ENCODE measurements around the gene ACTRT1. TPM values are rescaled to one million over a fixed set of nuclear protein-coding genes. Genes with fewer than 3 reads are reported as not detected.

The ACTRT1 gene
- total and polyA plus RNA-seq, 3 donors from 2014 or later = 0.74 to 2.1 (median 2.1) TPM

DNA sequence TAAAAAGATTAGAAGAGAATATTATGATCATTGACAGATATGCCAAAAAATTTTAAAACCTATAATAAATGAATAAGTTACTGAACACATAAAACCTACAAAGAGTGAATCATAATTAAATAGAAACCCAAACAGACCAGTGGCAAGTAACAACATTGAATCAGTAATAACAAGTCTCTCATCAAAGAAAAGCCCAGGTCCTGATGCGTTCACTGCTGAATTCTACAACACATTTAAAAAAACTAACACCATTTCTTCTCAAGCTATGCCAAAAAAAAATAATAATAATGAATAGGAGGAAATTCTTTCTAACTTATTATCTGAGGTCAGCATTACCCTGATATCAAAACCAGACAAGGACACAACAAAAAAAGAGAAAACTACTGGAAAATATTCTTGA lies 30.6 kb downstream of the ACTRT1 start:
- TF ChIP-seq POLR2A (IDR thresholded peaks at IDR 0.05) (no peak), CTCF (IDR thresholded peaks at IDR 0.05) (no peak)
- Histone ChIP-seq H3K36me3 (ENCODE audit: low read depth, missing control alignments) (no peaks in the 10 kb centered on the region), H3K4me3 (no peak overlapping the region), H3K27ac (no peak overlapping the region), H3K4me1 (no peaks in the 10 kb centered on the region), H3K27me3 (no peaks in the 10 kb centered on the region), H3K9me3 (no peaks in the 10 kb centered on the region)
- 60 to 61% methylated on average over 1 of the region's 1 CpG for WGBS, 2 donors
- no peak for DNase-seq
- intact Hi-C loops (cut with DNase I; ENCODE audit: low total_unique reads) = no loop called here

DNA sequence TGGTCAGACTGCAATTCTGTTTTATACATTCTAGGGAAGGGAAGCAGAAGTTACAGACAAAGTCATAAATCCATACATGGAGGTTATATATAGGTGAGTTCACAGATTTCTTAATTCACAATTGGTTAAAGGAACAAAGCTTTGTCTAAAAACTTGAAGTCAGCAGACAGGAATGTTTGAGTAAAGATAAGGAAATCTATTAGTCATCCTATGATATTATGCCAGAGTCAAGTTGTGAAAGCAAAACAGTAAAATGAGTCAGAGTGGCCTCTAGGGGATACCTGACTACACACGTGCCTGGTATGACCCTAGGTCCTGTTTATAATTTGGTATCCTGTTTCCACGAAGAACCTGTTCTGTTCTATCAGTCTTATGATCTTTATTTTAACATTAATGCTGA lies 31.5 kb downstream of the ACTRT1 start:
- Histone ChIP-seq H3K27ac (no peak overlapping the region), H3K27me3 (no peaks in the 10 kb centered on the region), H3K4me3 (no peak overlapping the region), H3K9me3 (no peaks in the 10 kb centered on the region), H3K4me1 (no peaks in the 10 kb centered on the region), H3K36me3 (ENCODE audit: low read depth, missing control alignments) (no peaks in the 10 kb centered on the region)
- WGBS, 2 donors = 25 to 29% methylated on average over 2 of the region's 2 CpGs
- TF ChIP-seq POLR2A (IDR thresholded peaks at IDR 0.05) = no peak
- TF ChIP-seq CTCF (IDR thresholded peaks at IDR 0.05) = no peak
- intact Hi-C loops (cut with DNase I; ENCODE audit: low total_unique reads) = no loop called here
- DNase-seq = no peak

DNA sequence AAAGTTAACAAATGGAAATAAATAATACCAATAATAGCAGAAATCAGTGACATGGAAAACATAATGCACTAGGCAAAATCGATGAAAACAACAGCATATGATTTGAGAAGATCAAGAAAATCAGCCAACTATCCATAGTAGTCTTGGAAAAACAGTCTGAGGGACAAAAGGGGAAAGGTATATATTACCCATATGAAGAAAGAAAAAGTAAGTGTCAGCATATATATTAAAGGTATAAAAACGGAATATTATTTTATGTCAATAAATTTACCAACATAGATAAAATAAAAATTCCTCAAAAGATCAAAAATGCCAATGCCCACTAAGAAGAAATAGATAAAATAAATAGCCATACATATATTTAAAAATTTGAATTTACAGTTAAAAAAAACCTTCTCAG lies 33.0 kb downstream of the ACTRT1 start:
- no peak for DNase-seq
- WGBS, 2 donors = 71 to 72% methylated on average over 2 of the region's 2 CpGs
- intact Hi-C loops (cut with DNase I; ENCODE audit: low total_unique reads) = no loop called here
- H3K36me3 ChIP-seq (ENCODE audit: low read depth, missing control alignments) = no peaks in the 10 kb centered on the region
- no peak overlapping the region for H3K27ac ChIP-seq
- H3K4me1 ChIP-seq = no peaks in the 10 kb centered on the region
- no peak overlapping the region for H3K4me3 ChIP-seq
- H3K9me3 ChIP-seq = no peaks in the 10 kb centered on the region
- no peaks in the 10 kb centered on the region for H3K27me3 ChIP-seq
- TF ChIP-seq CTCF (IDR thresholded peaks at IDR 0.05) (no peak), POLR2A (IDR thresholded peaks at IDR 0.05) (no peak)

DNA sequence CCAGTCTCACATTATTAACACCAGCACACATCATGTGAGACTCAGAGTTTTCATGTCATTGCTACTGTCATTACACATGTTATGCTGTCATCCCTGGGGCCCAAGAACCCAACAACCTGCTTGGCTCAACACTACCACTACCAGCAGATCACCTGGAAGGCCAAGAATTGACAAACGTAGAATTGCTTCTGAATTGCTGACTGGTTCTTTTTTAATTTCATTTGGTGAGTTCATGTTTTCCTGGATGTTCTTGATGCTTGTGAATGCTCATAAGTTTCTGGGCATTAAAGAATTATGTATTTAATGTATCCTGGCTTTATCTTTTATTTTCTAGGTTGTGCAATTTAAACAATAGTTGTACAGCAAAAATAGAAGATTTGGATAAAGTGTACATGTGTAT lies 40.2 kb downstream of the ACTRT1 start:
- no peak overlapping the region for H3K4me3 ChIP-seq
- H3K27ac ChIP-seq = no peak overlapping the region
- H3K27me3 ChIP-seq = no peaks in the 10 kb centered on the region
- WGBS, 2 donors = 90 to 95% methylated on average over 1 of the region's 1 CpG
- no peaks in the 10 kb centered on the region for H3K4me1 ChIP-seq
- intact Hi-C loops (cut with DNase I; ENCODE audit: low total_unique reads) = no loop called here
- no peaks in the 10 kb centered on the region for H3K9me3 ChIP-seq
- no peak for DNase-seq
- no peaks in the 10 kb centered on the region for H3K36me3 ChIP-seq (ENCODE audit: low read depth, missing control alignments)
- no peak for TF ChIP-seq POLR2A (IDR thresholded peaks at IDR 0.05)
- no peak for TF ChIP-seq CTCF (IDR thresholded peaks at IDR 0.05)

DNA sequence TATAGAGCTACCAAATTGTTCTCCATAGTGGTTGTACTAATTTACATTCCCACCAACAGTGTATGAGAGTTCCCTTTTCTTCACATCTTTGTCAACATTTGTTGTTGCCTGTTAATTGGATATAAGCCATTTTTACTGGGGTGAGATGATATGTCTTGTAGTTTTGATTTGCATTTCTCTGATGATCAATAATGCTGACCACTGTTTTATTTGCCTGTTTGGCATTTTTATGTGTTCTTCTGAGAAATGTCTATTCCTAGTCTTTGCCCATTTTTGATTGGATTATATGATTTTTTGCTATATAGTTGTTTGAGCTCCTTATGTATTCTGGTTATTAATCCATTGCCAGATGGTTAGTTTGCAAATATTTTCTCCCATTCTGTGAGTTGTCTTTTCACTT lies 44.3 kb downstream of the ACTRT1 start:
- H3K27me3 ChIP-seq = no peaks in the 10 kb centered on the region
- no peak for TF ChIP-seq POLR2A (IDR thresholded peaks at IDR 0.05)
- no peak for TF ChIP-seq CTCF (IDR thresholded peaks at IDR 0.05)
- no peak overlapping the region for H3K27ac ChIP-seq
- no peak overlapping the region for H3K4me3 ChIP-seq
- no peaks in the 10 kb centered on the region for H3K4me1 ChIP-seq
- no peak for DNase-seq
- H3K9me3 ChIP-seq = no peaks in the 10 kb centered on the region
- H3K36me3 ChIP-seq (ENCODE audit: low read depth, missing control alignments) = no peaks in the 10 kb centered on the region
- intact Hi-C loops (cut with DNase I; ENCODE audit: low total_unique reads) = no loop called here
